Endodermal cell (in vitro differentiated cells): ENCODE data around the gene STOML3. TPM values are rescaled to one million over a fixed set of nuclear protein-coding genes. Genes with fewer than 3 reads are reported as not detected.

ENCODE experiments used
- DNase-seq: peaks from one replicate; pipeline ENCODE4 v3.0.0-alpha.2; 2017
- H3K27ac ChIP-seq: 2 replicates; pipeline ENCODE4 v1.5.1; 2013; ENCODE audit warnings: mild to moderate bottlenecking, low read depth, low read length, moderate library complexity
- H3K27me3 ChIP-seq: 2 replicates; pipeline ENCODE4 v1.6.1; 2013; ENCODE audit warnings: mild to moderate bottlenecking, low read length, moderate library complexity; ENCODE audit not compliant: insufficient read depth, control insufficient read depth, poor library complexity, severe bottlenecking
- H3K36me3 ChIP-seq: 2 replicates; pipeline ENCODE4 v1.7.0; 2013; ENCODE audit warnings: mild to moderate bottlenecking, low read length, moderate library complexity; ENCODE audit not compliant: control insufficient read depth, insufficient read depth
- H3K4me1 ChIP-seq: one replicate; pipeline ENCODE4 v1.7.0; 2013; ENCODE audit warnings: low read length; ENCODE audit not compliant: control insufficient read depth, insufficient read depth
- H3K4me3 ChIP-seq: 2 replicates; pipeline ENCODE4 v1.5.1; 2013; ENCODE audit warnings: mild to moderate bottlenecking, low read length, moderate library complexity
- H3K9ac ChIP-seq: 2 replicates; pipeline ENCODE4 v1.6.1; 2013; ENCODE audit warnings: mild to moderate bottlenecking, low read length, moderate library complexity; ENCODE audit not compliant: poor library complexity, severe bottlenecking; ENCODE audit errors: extremely low read depth
- H3K9me3 ChIP-seq: 2 replicates; pipeline ENCODE4 v1.6.1; 2013; ENCODE audit warnings: mild to moderate bottlenecking, low read length, moderate library complexity; ENCODE audit not compliant: control insufficient read depth
- H3K27ac Mint-ChIP-seq: 2 replicates; pipeline ENCODE4 v1.8.0; 2020; ENCODE audit warnings: mixed read lengths
- H3K27me3 Mint-ChIP-seq: 2 replicates; pipeline ENCODE4 v1.8.0; 2021; ENCODE audit warnings: mild to moderate bottlenecking, mixed read lengths; ENCODE audit not compliant: insufficient read depth
- H3K36me3 Mint-ChIP-seq: 2 replicates; pipeline ENCODE4 v1.8.0; 2020; ENCODE audit warnings: low read depth, mixed read lengths
- H3K4me1 Mint-ChIP-seq: 2 replicates; pipeline ENCODE4 v1.8.0; 2020; ENCODE audit warnings: mixed read lengths
- H3K4me3 Mint-ChIP-seq: 2 replicates; pipeline ENCODE4 v1.8.0; 2020; ENCODE audit warnings: mild to moderate bottlenecking, moderate library complexity, mixed read lengths
- H3K9me3 Mint-ChIP-seq: 2 replicates; pipeline ENCODE4 v1.8.0; 2020; ENCODE audit warnings: mild to moderate bottlenecking, mixed read lengths
- CTCF ChIP-seq: fragments of 200-600 bp; sonication (generic); conservative IDR thresholded peaks from 2 replicates; pipeline ENCODE4 v1.5.0; 2021; ENCODE audit warnings: antibody characterized with exemption, mild to moderate bottlenecking
- WGBS, 2 experiments: methylation state at CpG; one replicate each; pipeline versions ENCODE4 v1.1.5 to v1.1.7; 2013; ENCODE audit warnings: missing lambda C conversion rate in 2 of 2, mixed read lengths in 1 of 2; ENCODE audit not compliant: insufficient coverage in 1 of 2, insufficient read length in 1 of 2; 5-methylcytosine and 5-hydroxymethylcytosine counted together
- total RNA-seq, 2 donors: library from RNA; stranded (reverse); fragmentation: NEBNext Ultra II Directional in 1 of 2; extraction: Animal tissue kit (Norgen Biotek cat#: 25700) in 1 of 2; gene quantifications; 2 replicates in 1 of 2; 3 replicates in 1 of 2; pipeline ENCODE4 v1.2.1, GENCODE V29; 2021

The STOML3 gene
- total RNA-seq, 2 donors from 2014 or later = not detected

GRCh38 chr13:39038569-39039030 is 48.0 kb upstream of the STOML3 start:
- H3K4me3 ChIP-seq = peak overlapping the region; percentile 96
- H3K4me1 Mint-ChIP-seq = peaks cover 29% of the 10 kb centered on the region
- no peak for TF ChIP-seq CTCF

GRCh38 chr13:39037880-39038568 is 47.4 kb upstream of the STOML3 start, which contains the start of the genes NHLRC3 and PROSER1:
TSS of gene NHLRC3 (plus strand) at chr13:39038456. CDS start at chr13:39038640, 184 bp downstream.
TSS of gene PROSER1 (minus strand) at chr13:39038089. CDS start at chr13:39037242, 847 bp downstream.
- peak; percentile 93 for DNase-seq
- Histone ChIP-seq H3K27me3 (no peaks in the 10 kb centered on the region), H3K36me3 (no peaks in the 10 kb centered on the region), H3K9ac (peak within 1 kb of the TSS; percentile 79), H3K4me3 (peak within 1 kb of the TSS; percentile 96), H3K27ac (peak within 1 kb of the TSS; percentile 89), H3K4me1 (peaks cover 3% of the 10 kb centered on the region), H3K9me3 (no peaks in the 10 kb centered on the region)
- H3K9me3 Mint-ChIP-seq = no peaks in the 10 kb centered on the region
- WGBS, 2 experiments = 0% methylated on average over 23 to 41 of the region's 41 CpGs
- H3K27ac Mint-ChIP-seq = peak within 1 kb of the TSS; percentile 97
- H3K4me1 Mint-ChIP-seq = peaks cover 29% of the 10 kb centered on the region
- no peak for TF ChIP-seq CTCF
- peaks cover 6% of the 10 kb centered on the region for H3K36me3 Mint-ChIP-seq
- H3K27me3 Mint-ChIP-seq = no peaks in the 10 kb centered on the region
- H3K4me3 Mint-ChIP-seq = peak within 1 kb of the TSS; percentile 90

More at GRCh38 chr13:39038569-39039030, 48.0 kb upstream of the STOML3 start:
- H3K9me3 Mint-ChIP-seq = no peaks in the 10 kb centered on the region
- WGBS, 2 experiments = 7 to 37% methylated on average over 3 to 15 of the region's 15 CpGs
- no peaks in the 10 kb centered on the region for H3K27me3 ChIP-seq
- H3K27ac Mint-ChIP-seq = peak overlapping the region; percentile 97
- peaks cover 6% of the 10 kb centered on the region for H3K36me3 Mint-ChIP-seq
- no peaks in the 10 kb centered on the region for H3K27me3 Mint-ChIP-seq
- no peaks in the 10 kb centered on the region for H3K9me3 ChIP-seq
- peaks cover 3% of the 10 kb centered on the region for H3K4me1 ChIP-seq
- no peaks in the 10 kb centered on the region for H3K36me3 ChIP-seq
- H3K27ac ChIP-seq = peak overlapping the region; percentile 89
- peak overlapping the region; percentile 79 for H3K9ac ChIP-seq
- DNase-seq = no peak
- H3K4me3 Mint-ChIP-seq = peak overlapping the region; percentile 90

GRCh38 chr13:39037410-39037879 is 46.8 kb upstream of the STOML3 start:
- peak overlapping the region; percentile 97 for H3K27ac Mint-ChIP-seq
- H3K27me3 ChIP-seq = no peaks in the 10 kb centered on the region
- peaks cover 3% of the 10 kb centered on the region for H3K36me3 Mint-ChIP-seq
- H3K9ac ChIP-seq = peak overlapping the region; percentile 79
- H3K4me1 Mint-ChIP-seq = peaks cover 29% of the 10 kb centered on the region
- 0% methylated on average over 8 to 39 of the region's 39 CpGs for WGBS, 2 experiments
- no peaks in the 10 kb centered on the region for H3K36me3 ChIP-seq
- peaks cover 3% of the 10 kb centered on the region for H3K4me1 ChIP-seq
- H3K27ac ChIP-seq = peak overlapping the region; percentile 89
- no peaks in the 10 kb centered on the region for H3K27me3 Mint-ChIP-seq
- TF ChIP-seq CTCF = peak; percentile 32
- no peaks in the 10 kb centered on the region for H3K9me3 Mint-ChIP-seq
- H3K4me3 ChIP-seq = peak overlapping the region; percentile 96
- H3K4me3 Mint-ChIP-seq = peak overlapping the region; percentile 90
- no peaks in the 10 kb centered on the region for H3K9me3 ChIP-seq
- DNase-seq = no peak
